GM12878 (cell line): Measurements from ENCODE around the gene OR52B2. TPM values are rescaled to one million over a fixed set of nuclear protein-coding genes. Genes with fewer than 3 reads are reported as not detected.

Experiments
- ATAC-seq: fragments of 200-7000 bp; cut with Tn5 transposase; 3 replicates; pipeline ENCODE4 v1.9.1; 2020; ENCODE audit warnings: mild to moderate bottlenecking, moderate library complexity
- BruUV-seq: library from RNA; stranded (reverse); fragments of 400-500 nt; replicated peaks from 2 replicates; lab custom pipeline; 2021; lab: Mats Ljungman, UMichigan
- CTCF ChIA-PET: fragments of 300-600 bp; sonication (Branson Sonifier 250); formaldehyde crosslinking; extraction: SDS; loops from one replicate; lab custom pipeline; 2021; ENCODE audit warnings: inconsistent platforms; lab: Yijun Ruan, JAX
- POLR2A ChIA-PET: fragments of 350-600 bp; formaldehyde crosslinking; extraction: SDS; loops from one replicate; lab custom pipeline; 2021; ENCODE audit warnings: inconsistent platforms; lab: Charles Lee
- RAD21 ChIA-PET: fragments of 300-600 bp; sonication (Branson Sonifier 250); formaldehyde crosslinking; loops from one replicate; lab custom pipeline; 2023; ENCODE audit warnings: antibody characterized with exemption; ENCODE audit not compliant: unreplicated experiment; lab: Charles Lee
- SMC1A ChIA-PET: fragments of 300-600 bp; sonication (Branson Sonifier 250); formaldehyde crosslinking; loops from one replicate; lab custom pipeline; 2023; ENCODE audit not compliant: unreplicated experiment, uncharacterized antibody; lab: Charles Lee
- DNase-seq: peaks from one replicate; pipeline ENCODE4 v3.0.0-alpha.2; 2011; ENCODE audit warnings: low read depth, low spot score
- FAIRE-seq: peaks from 3 replicates; lab custom pipeline; 2011; peaks lifted over from hg19 to GRCh38; lab: Jason Lieb, UNC
- H2AFZ ChIP-seq: 2 replicates; pipeline ENCODE4 v1.6.0; 2011; ENCODE audit warnings: low read depth, low read length, control low read depth; ENCODE audit not compliant: control insufficient read depth
- H3K27ac ChIP-seq: 2 replicates; pipeline ENCODE4 v1.5.1; 2011; ENCODE audit warnings: control low read depth; ENCODE audit not compliant: control insufficient read depth, insufficient read depth
- H3K27me3 ChIP-seq, 2 experiments: replicated peaks in 1 of 2; 2 replicates each; pipeline versions ENCODE4 v1.6.0 to v1.6.1; 2011; ENCODE audit warnings: low read length in 1 of 2; ENCODE audit not compliant: control insufficient read depth in 2 of 2, insufficient read depth in 2 of 2
- H3K36me3 ChIP-seq, 2 experiments: 2 replicates each; pipeline ENCODE4 v1.5.1; 2011; ENCODE audit warnings: low read length in 1 of 2; ENCODE audit not compliant: control insufficient read depth in 2 of 2, insufficient read depth in 2 of 2
- H3K4me1 ChIP-seq: 2 replicates; pipeline ENCODE4 v1.6.1; 2011; ENCODE audit warnings: mild to moderate bottlenecking, low read length, moderate library complexity, mixed read lengths; ENCODE audit not compliant: control insufficient read depth, insufficient read depth
- H3K4me2 ChIP-seq: 2 replicates; pipeline ENCODE4 v1.6.0; 2011; ENCODE audit warnings: control low read depth; ENCODE audit not compliant: control insufficient read depth, insufficient read depth
- H3K4me3 ChIP-seq: fragments of 200-600 bp; sonication (generic); 2 replicates; pipeline ENCODE4 v1.5.1; 2016
- H3K79me2 ChIP-seq: 2 replicates; pipeline ENCODE4 v1.6.0; 2011; ENCODE audit warnings: low read length; ENCODE audit not compliant: control insufficient read depth, insufficient read depth
- H3K9ac ChIP-seq: 2 replicates; pipeline ENCODE4 v1.8.0; 2011; ENCODE audit warnings: low read length, control low read depth, mixed read lengths; ENCODE audit not compliant: control insufficient read depth, insufficient read depth
- H3K9me3 ChIP-seq: replicated peaks from 3 replicates; pipeline ENCODE4 v1.5.1; 2011; ENCODE audit warnings: mild to moderate bottlenecking, low read length; ENCODE audit not compliant: control insufficient read depth, insufficient read depth
- H4K20me1 ChIP-seq: 2 replicates; pipeline ENCODE4 v1.6.0; 2011; ENCODE audit not compliant: control insufficient read depth, insufficient read depth
- BRCA1 ChIP-seq: IDR thresholded peaks from 2 replicates; pipeline ENCODE4 v1.6.1; 2011; ENCODE audit warnings: low read depth, low read length, improper control_type of control experiment
- CEBPZ ChIP-seq: fragments of 150-350 bp; IDR thresholded peaks from 2 replicates; pipeline ENCODE4 v1.6.1; 2016; ENCODE audit warnings: low read depth, low read length
- CREB1 ChIP-seq: IDR thresholded peaks from 2 replicates; pipeline ENCODE4 v1.6.1; 2012; ENCODE audit warnings: low read depth, mild to moderate bottlenecking, inconsistent platforms
- CTCF ChIP-seq, 3 experiments: IDR thresholded peaks in 2 of 3; conservative IDR thresholded peaks in 1 of 3; 2 replicates each; pipeline ENCODE4 v1.5.1; 2011; ENCODE audit warnings: low read depth in 3 of 3, low read length in 3 of 3, mild to moderate bottlenecking in 3 of 3, control low read depth in 2 of 3, moderate library complexity in 2 of 3, inconsistent platforms in 1 of 3, mixed read lengths in 1 of 3; ENCODE audit not compliant: control insufficient read depth in 2 of 3, insufficient read depth in 1 of 3; ENCODE audit errors: extremely low read depth in 1 of 3
- FOXK2 ChIP-seq: fragments of 450-650 bp; IDR thresholded peaks from 2 replicates; pipeline ENCODE4 v1.6.1; 2017; ENCODE audit warnings: mild to moderate bottlenecking, moderate library complexity
- GATAD2B ChIP-seq: fragments of 450-650 bp; conservative IDR thresholded peaks from 2 replicates; pipeline ENCODE4 v1.6.1; 2017; ENCODE audit warnings: low read depth, mild to moderate bottlenecking, moderate library complexity
- HDAC6 ChIP-seq: fragments of 200-600 bp; sonication (generic); IDR thresholded peaks from one replicate; pipeline ENCODE4 v1.8.0; 2017; ENCODE audit warnings: antibody characterized with exemption; ENCODE audit not compliant: unreplicated experiment
- JUNB ChIP-seq: IDR thresholded peaks from 2 replicates; pipeline ENCODE4 v1.6.1; 2016; ENCODE audit warnings: antibody characterized with exemption, mild to moderate bottlenecking
- NR2C1 ChIP-seq: fragments of 450-650 bp; IDR thresholded peaks from 2 replicates; pipeline ENCODE4 v1.6.1; 2017; ENCODE audit warnings: antibody characterized with exemption, mild to moderate bottlenecking, moderate library complexity
- PKNOX1 ChIP-seq: fragments of 450-650 bp; IDR thresholded peaks from 2 replicates; pipeline ENCODE4 v1.6.1; 2016; ENCODE audit warnings: mild to moderate bottlenecking
- SP1 ChIP-seq: IDR thresholded peaks from one replicate; pipeline ENCODE4 v1.6.1; 2011; ENCODE audit warnings: low read depth, low read length
- SPI1 ChIP-seq: IDR thresholded peaks from 2 replicates; pipeline ENCODE4 v1.6.1; 2011; ENCODE audit warnings: low read depth, mild to moderate bottlenecking, low read length, moderate library complexity, borderline replicate concordance; ENCODE audit not compliant: insufficient read depth
- WGBS: methylation state at CpG from one replicate; pipeline ENCODE4 v1.1.6; 2016; ENCODE audit warnings: low lambda C conversion rate; ENCODE audit not compliant: insufficient replicate concordance, insufficient coverage; ENCODE audit errors: missing lambda C conversion rate; 5-methylcytosine and 5-hydroxymethylcytosine counted together
- in situ Hi-C: fragments of 300-500 bp; cut with MboI; formaldehyde crosslinking; loops from 9 replicates; pipeline ENCODE4 v1.14.3; 2018; ENCODE audit warnings: mixed read lengths
- intact Hi-C: fragments of 100-400 bp; cut with micrococcal nuclease; formaldehyde crosslinking; loops from one replicate; pipeline ENCODE4 v1.14.2; 2022; ENCODE audit not compliant: unreplicated experiment
- polyA plus RNA-seq, 11 experiments: library from polyadenylated mRNA; depleted of rRNA in 4 of 11; unstranded in 6 of 11; stranded (reverse) in 5 of 11; fragments of >200 nt; fragmentation: Nextera tagmentation in 4 of 11; fragmentation: Illumina TruSeq in 1 of 11; extraction: Ambion mirVana in 4 of 11; extraction: Trizol in 1 of 11; gene quantifications; 1 replicate in 1 of 11; 2 replicates in 10 of 11; pipeline versions ENCODE4 v1.2.1 to v1.2.3, GENCODE V29; 2011 to 2016; ENCODE audit warnings: inconsistent platforms in 2 of 11, missing spikeins in 2 of 11, low read depth in 1 of 11
- total RNA-seq, 4 experiments: library from RNA; depleted of rRNA in 3 of 4; stranded (reverse); fragments of >200 nt in 3 of 4; fragmentation: Illumina TruSeq in 1 of 4; extraction: Trizol in 1 of 4; gene quantifications; 2 replicates each; pipeline versions ENCODE4 v1.2.1 to v1.2.3, GENCODE V29; 2013 to 2021

The OR52B2 gene
- total and polyA plus RNA-seq, 10 of the 15 experiments (the other 5 are each of a cell fraction or from before 2014, with no cell fraction given) = 0.08 TPM; not detected in 9

- no peaks in the 10 kb centered on the region for H3K79me2 ChIP-seq
- no peak overlapping the region for H3K9ac ChIP-seq
- H2AFZ ChIP-seq = no peak overlapping the region
- no peaks in the 10 kb centered on the region for H3K9me3 ChIP-seq
- FAIRE-seq = no peak
- DNase-seq = no peak
- no peak overlapping the region for H3K4me2 ChIP-seq
- WGBS = 86% methylated on average over 10 of the region's 10 CpGs
- no peak overlapping the region for H3K4me3 ChIP-seq
- ATAC-seq = no peak
- in situ Hi-C loops (no loop called here), intact Hi-C loops (no loop called here)
- no peaks in the 10 kb centered on the region for H3K4me1 ChIP-seq
- ChIA-PET POLR2A (interaction anchor here (1.1 kb wide), 1 partner anchor 10 kb away, joined by 3 read pairs; no protein-coding TSS in a partner anchor), SMC1A (interaction anchor here (0.6 to 2.3 kb wide), 3 partner anchors 10 to 590 kb away, joined by 3 to 7 read pairs (median 4); no protein-coding TSS in a partner anchor), RAD21 (no interaction called here), CTCF (no interaction called here)
- peaks cover 11 to 17% of the 10 kb centered on the region in 2 experiments; a peak in 3 of 4 replicates for H3K36me3 ChIP-seq
- no peaks in the 10 kb centered on the region for H4K20me1 ChIP-seq
- no peak overlapping the region for H3K27ac ChIP-seq
- H3K27me3 ChIP-seq = no peaks in the 10 kb centered on the region
- BruUV-seq = no TSS peak
- no peak for TF ChIP-seq CEBPZ
- TF ChIP-seq GATAD2B = no peak
- no peak for TF ChIP-seq BRCA1
- no peak for TF ChIP-seq PKNOX1
- no peak for TF ChIP-seq HDAC6
- no peak for TF ChIP-seq CTCF (IDR thresholded peaks at IDR 0.05 in 2 of 3, conservative IDR thresholded peaks at IDR 0.05 in 1 of 3; ENCODE audit: control insufficient read depth in 2 of 3, extremely low read depth in 1 of 3, insufficient read depth in 1 of 3, low read depth in 3 of 3, low read length in 3 of 3)
- no peak for TF ChIP-seq SP1
- no peak for TF ChIP-seq FOXK2
- no peak for TF ChIP-seq NR2C1
- TF ChIP-seq SPI1 = no peak
- TF ChIP-seq JUNB = no peak
- TF ChIP-seq CREB1 = no peak
- TF ChIP-seq, all 136 proteins: peak for 0
These were observed 44.4 kb upstream of the OR52B2 start for GRCh38 chr11:6214530-6214929.
